ENCODE results near the gene SBK3.
"Not testable (repeated sequence)": the region's sequence is repeated elsewhere in the genome, so short reads cannot be mapped to it uniquely, and the experiment has no call there.

SBK3 gene

DNA sequence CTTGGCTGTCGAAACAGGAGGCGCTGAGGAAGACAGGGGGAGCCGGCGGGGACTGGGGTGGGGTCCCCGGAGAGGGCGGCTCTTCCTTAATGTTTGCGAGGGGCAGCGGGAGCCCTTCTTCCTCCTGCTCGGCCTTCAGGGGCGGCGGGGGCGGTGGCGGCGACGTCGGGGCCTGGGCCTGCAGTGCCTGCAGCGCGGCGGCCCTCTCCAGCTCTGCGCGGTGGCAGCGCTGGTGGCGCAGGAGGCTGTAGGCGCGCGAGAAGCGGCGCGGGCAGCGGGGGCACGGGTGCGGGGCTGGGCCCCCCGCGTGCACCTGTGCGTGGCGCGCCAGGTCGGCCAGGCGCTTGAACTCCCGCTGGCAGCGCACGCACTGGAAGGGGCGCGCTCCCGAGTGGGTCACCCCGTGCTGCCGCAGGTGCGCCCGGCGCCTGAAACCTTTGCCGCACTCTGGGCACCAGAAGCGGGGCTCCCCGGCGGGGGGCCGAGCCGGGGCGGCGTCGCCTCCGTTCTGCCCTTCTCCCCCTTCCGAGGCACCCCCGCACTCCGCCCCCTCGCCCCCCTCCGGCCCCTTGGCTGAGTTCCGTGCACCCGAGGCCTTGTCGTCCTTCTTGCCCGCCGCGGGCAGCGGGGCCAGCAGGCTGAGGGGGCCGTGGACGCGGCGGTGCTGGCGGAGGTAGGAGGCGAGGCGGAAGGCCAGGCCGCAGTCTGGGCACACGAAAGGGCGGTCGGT, 32.9 kb upstream of the SBK3 start:
- DNase-seq (ENCODE audit: extremely low read depth in 1 of 2, low read depth in 1 of 2): no peak

DNA sequence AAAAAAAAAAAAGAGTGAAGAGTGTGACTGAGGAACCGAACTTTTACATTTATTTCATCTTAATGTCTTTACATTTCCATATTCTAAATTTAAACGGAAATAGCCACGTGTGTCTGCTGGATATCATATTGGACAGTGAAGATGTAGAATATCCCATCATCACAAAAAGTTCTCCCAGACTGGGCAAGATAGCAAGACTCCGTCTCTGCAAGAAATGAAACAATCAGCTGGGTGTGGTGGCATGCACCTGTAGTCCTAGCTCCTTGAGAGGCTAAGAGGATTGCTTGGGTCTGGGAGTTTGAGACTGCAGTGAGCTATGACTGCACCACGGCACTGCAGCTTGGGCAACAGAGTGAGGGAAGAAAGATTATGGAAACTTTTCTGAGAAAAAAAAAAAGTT, 31.4 kb upstream of the SBK3 start:
- DNase-seq (ENCODE audit: extremely low read depth in 1 of 2, low read depth in 1 of 2): no peak

DNA sequence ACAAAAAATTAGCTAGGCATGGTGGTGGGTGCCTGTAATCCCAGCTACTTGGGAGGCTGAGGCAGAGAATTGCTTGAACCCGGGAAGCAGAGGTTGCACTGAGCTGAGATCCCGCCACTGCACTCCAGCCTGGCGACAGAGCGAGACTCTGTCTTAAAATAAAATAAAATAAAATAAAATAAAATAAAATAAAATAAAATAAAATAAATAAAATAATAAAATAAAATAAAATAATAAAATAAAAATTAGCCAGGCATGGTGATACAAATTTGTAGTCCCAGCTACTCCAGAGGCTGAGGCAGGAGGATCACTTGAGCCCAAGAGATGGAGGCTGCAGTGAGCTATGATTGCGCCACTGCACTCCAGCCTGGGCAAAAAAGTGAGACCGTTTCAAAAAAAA, 28.6 kb upstream of the SBK3 start:
- not testable (repeated sequence) for DNase-seq (ENCODE audit: extremely low read depth in 1 of 2, low read depth in 1 of 2)

DNA sequence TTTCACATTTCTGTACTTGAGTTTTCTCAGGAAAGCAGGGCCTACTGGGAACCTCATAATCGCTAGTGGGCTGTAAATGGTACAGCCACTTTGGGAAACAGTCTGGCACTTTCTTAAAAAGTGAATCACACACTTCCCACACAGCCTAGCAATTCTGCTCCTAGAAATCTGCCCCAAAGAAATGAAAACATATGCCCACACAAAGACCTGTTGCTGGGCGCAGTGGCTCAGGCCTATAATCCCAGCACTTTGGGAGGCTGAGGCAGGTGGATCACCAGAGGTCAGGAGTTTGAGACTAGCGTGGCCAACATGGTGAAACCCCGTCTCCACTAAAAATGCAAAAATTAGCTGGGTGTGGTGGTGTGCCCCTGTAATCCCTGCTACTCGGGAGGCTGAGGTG, 24.1 kb upstream of the SBK3 start:
- DNase-seq (ENCODE audit: extremely low read depth in 1 of 2, low read depth in 1 of 2): not testable (repeated sequence)

DNA sequence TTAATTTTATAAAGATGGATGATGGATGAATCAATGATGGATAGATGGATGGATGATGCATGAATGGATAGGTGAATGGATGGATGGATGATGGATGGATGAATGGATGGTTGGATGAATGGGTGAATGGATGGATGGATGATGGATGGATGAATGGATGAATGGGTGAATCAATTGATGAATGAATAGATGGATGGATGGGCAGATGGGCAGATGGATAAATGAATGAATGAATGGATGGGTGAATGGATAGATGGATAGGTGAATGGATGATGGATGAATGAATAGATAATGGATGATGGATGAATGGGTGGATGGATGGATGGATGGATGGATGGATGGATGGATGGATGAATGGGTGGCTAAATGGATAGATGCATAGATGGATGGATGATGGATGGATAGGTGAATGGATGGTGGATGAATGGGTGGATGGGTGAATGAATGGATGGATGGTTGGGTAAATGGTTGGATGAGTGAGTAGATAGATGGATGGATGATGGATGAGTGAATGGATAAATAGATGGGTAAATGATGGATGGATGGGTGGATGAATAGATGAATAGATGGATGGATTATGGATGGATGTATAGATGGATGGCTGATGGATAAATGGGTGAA, 22.5 kb upstream of the SBK3 start:
- DNase-seq (ENCODE audit: extremely low read depth in 1 of 2, low read depth in 1 of 2): no peak

DNA sequence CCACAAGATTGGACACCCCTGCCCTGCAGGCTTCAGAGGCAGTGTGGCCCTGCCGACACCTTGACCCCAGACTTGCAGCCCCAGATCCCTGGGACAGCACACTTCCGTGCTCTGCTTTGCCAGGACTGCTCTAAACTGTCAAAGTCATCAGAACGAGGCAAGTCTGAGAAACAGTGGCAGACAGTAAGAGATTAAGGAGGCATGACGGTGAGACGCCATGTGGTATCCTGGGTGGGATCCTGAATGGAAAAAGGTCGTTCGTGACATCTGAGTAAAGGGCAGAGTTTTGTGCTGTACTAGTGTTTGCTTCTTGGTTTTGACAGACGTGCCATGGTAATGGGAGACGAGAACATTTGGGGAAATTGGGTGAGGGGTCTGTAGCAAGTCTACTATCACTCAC, 21.5 kb upstream of the SBK3 start:
- no peak for DNase-seq (ENCODE audit: extremely low read depth in 1 of 2, low read depth in 1 of 2)

DNA sequence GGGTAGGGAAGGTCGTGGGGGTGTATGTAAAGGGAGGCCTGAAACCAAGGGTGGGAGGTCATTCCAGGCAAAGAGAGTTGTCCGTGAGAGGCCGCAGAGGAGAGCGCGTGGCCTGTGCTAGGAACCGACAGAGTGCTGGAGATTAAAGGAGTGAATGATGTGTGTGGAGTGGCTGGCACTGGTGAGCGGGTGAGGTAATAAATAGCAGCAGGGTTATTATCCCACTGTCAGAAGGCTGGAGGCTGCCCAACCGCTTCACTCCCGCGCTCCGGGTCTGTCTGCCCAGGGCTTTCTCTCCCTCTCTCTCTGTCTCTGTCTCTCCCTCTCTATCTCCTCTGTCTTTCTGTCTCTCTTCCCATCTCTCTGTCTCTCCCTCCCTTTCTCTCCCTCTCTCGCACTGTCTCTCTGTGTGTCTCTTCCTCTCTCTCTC, 17.9 kb upstream of the SBK3 start:
- no peak for DNase-seq (ENCODE audit: extremely low read depth in 1 of 2, low read depth in 1 of 2)

DNA sequence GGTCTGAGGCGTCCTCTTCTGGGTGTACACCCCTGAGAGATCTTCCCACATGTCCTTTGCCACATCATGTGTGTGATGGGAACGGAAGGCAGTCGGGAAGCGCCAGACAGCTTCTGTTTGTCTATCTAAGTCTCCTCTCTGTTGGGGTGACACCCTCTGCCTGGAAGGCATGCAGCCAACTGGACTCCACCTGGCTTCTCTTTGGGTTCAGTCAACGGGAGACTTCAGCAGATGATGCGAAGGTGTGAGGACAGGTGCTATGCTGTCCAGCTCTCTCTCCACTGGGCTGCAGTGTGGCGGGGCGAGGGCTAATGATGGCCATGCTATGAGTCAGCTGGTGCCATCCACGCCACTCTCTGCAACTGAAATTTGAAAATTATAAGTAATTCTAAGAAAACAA, 14.3 kb upstream of the SBK3 start:
- DNase-seq (ENCODE audit: extremely low read depth in 1 of 2, low read depth in 1 of 2): no peak

DNA sequence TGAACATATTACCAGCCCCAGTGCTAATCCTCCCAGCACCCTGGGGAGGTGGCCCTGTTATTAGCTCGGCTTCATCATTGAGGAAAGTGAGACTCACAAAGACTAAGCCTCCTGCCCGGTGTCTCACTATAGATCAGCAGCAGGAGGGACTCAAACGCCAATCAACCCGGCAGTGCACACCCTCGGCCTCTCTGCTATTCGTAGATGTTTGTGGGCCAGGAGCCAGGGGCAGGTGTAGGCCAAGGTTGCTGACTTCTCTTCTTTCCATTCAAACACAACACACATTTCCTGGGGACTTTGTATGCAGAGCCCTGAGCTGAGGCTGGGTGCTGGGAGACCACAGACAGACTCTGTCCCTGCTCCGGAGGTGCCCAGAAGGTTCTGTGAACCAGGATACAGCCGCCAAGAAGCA, 9.4 kb upstream of the SBK3 start:
- no peak for DNase-seq (ENCODE audit: extremely low read depth in 1 of 2, low read depth in 1 of 2)

DNA sequence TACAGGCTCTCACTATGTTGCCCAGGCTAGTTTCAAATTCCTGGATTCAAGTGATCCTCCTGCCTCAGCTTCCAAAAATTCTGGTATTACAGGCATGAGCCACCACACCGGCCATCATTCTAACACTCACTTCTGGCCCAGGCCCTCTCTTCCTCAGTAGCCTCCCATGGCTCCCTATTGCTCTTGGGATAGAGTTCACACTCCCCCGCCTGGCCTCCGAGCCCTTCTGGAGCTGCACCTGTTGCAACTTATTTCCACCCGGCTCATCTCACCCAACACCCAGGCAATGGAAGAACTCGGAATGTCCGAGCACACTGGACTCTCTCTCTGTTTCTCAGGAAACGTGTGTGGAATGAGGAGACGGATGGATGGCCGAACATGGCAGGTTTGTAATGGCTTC, 9.0 kb upstream of the SBK3 start:
- no peak for DNase-seq (ENCODE audit: extremely low read depth in 1 of 2, low read depth in 1 of 2)

DNA sequence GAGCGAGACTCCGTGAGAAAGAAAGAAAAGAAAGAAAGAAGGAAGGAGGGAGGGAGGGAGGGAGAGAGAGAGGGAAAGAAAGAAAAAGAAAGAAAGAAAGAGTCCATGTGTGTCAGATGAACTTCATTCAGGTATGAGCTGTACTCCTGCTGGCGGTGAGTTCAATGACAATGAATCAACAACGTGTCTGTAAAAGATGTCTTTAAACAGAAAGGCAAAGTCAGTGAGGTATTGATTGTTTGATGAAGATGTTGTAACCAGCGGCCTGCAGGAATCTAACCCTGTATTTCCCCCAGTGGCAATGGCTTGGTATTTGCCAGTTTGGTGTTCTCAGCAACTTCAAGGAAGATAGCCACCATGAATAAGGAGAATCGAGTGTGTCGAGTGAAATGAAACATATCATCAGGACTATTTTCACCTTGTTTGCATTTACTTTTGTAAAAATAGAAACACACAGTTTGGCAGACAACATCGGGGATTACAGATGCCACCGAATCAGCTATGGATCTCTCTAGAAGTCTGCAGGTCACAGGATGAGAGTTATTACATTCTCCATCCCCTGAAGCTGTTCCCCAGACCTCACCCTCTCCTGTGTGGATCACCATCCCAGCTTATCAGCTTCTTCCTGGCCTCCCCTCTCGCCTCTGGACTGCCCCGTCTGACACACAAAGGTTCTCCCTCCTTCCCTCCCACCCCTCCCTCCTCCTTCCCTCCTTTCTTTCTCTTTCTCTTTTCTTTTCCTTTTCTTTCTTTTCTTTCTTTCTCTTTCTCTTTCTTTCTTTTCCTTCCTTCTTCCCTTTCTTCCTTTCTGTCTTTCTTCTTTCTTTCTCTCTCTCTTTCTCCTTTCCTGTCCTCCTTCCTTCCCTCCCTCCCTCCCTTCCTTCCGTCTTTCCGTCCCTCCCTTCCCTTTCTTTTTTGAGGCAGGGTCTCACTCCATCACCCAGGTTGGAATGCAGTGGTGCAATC, 8.2 kb upstream of the SBK3 start:
- no peak for DNase-seq (ENCODE audit: extremely low read depth in 1 of 2, low read depth in 1 of 2)

DNA sequence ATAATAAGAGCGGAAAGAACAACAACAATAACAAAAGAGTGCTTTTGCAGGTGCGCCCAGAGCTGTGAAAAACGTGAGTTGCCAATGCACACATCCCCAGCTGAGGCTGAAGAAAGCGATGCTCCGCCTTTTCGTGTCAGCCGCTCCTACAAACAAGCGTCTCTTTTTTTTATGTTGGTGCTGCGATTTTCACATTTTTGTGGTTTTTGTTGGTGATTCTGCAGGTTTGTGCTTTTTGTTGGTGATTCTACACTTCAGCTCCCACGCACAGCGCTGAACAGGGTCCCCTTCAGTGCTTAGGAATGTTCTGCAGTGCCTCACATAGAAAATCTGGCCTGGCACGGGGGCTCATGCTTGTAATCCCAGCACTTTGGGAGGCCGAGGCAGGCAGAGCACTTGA, 7.3 kb upstream of the SBK3 start:
- DNase-seq (ENCODE audit: extremely low read depth in 1 of 2, low read depth in 1 of 2): no peak

DNA sequence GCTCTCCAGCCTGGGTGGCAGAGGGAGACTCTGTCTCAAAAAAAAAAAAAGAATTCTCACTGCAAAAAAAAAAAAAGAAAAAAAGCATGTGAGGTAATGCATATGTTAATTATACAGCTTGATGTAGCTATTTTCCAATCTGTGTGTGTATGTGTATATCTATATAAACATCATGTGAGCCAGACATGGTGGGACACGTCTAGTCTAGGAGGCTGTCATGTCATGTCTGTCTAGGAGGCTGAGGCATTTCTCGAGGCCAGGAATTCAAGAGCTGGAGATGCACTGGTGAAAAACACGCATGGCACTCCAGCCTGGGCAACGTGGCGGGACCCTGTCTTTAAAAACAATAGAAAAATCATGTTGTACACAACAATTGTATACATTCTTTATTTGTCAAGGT, 6.9 kb upstream of the SBK3 start:
- no peak for DNase-seq (ENCODE audit: extremely low read depth in 1 of 2, low read depth in 1 of 2)

DNA sequence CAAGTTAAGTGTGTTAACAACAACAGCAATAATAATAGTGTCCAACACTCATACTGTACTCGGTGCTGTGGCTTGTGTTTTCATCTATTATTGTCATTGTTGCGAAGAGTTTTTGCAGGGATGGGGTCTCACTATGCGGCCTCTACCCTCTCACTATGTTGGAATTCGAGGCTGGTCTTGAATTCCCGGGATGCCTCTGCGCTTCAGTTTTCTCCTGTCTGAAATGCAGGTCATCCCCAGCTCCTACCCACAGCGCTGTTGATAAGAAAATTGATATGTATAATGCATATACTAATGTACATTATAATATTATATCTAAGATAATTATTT, 4.9 kb upstream of the SBK3 start:
- DNase-seq (ENCODE audit: extremely low read depth in 1 of 2, low read depth in 1 of 2): no peak

DNA sequence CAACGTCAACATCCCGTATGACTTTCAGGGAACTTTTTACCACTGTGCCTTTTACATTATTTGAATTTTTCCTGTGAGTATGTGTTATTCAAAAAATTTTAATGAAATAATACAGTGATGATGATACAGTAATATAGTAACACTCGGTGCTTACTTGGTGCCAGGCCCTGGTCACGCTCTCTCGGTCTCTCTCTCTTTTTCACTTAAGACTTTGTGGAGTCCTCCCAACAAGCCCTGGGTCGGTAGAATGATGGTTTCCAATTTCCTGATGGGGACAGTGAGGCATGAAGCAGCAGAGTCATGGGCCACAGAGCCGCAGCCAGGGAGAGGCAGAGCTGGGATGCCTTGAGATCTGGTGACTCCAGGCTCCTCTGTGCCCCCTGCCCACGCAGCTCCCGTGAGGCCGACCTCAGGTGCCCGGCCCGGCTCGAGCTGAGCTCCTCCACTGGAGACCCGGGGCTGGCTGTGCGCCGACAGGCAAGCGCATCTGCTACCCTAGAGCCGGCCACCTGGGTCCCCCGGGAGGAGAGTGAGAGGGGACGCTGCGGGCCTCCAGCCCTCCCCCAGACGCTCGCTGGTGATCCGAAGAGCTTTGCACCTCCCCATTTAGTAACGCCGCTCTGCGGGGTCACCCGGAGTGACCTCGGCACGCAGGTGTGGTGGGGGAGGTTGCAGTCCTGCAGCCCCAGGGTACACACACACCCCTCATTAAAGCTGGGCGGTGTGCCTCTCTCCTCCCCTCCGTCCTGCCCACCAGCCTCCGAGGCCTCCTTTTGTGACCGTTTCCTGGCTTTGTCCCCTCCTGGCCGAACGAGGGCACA, 4.4 kb upstream of the SBK3 start:
- DNase-seq (ENCODE audit: extremely low read depth in 1 of 2, low read depth in 1 of 2): no peak

DNA sequence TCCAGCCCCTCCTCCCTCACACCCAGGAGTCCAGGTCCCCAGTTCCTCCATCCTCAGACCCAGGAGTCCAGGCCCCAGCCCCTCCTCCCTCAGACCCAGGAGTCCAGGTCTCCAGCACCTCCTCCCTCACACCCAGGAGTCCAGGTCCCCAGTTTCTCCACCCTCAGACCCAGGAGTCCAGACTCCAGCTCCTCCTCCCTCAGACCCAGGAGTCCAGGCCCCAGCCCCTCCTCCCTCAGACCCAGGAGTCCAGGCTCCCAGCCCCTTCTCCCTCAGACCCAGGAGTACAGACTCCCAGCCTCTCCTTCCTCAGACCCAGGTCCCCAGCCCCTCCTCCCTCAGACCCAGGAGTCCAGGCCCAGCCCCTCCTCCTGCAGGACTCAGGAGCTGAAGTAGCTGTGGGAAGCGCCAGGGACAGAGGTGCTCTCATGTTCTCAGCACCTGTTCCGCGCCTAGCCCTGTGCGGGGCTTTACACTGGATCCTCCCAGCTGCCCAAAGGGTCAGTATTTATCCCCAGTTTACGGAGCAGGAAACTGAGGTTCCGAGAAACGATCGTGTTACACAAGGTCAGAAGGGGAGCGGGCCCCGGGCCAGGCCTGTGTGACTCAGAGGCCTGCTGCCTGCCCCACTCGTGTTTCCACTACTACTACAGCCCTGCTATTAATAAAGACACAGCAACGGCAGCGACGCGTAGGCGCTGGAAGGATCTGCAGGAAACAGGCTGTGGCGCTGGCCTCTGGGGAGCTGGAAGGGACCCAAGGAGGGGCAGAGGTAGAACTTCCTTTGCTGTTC, 1.7 kb upstream of the SBK3 start:
- no peak for DNase-seq (ENCODE audit: extremely low read depth in 1 of 2, low read depth in 1 of 2)

DNA sequence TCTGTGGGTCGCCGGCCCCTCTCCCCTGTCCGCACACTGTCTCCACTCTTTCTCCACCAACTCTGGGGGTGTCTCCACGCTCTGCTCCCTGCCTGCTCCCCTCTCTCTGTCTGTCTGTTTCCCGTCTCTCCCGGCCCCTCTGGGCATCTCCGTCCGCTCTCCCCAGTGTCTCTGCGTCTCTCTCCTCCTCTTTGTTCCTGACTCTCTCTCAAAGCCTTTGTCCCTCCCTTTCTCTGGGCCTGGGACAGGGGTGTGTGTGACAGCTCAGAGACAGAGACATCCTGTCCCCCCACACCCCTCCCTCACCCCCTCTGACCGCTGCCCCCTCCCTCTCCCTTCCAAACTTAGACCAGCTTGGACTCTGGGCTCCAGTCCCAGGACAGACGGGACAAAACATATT, 668 bp upstream of the SBK3 start:
- DNase-seq (ENCODE audit: extremely low read depth in 1 of 2, low read depth in 1 of 2): no peak

DNA sequence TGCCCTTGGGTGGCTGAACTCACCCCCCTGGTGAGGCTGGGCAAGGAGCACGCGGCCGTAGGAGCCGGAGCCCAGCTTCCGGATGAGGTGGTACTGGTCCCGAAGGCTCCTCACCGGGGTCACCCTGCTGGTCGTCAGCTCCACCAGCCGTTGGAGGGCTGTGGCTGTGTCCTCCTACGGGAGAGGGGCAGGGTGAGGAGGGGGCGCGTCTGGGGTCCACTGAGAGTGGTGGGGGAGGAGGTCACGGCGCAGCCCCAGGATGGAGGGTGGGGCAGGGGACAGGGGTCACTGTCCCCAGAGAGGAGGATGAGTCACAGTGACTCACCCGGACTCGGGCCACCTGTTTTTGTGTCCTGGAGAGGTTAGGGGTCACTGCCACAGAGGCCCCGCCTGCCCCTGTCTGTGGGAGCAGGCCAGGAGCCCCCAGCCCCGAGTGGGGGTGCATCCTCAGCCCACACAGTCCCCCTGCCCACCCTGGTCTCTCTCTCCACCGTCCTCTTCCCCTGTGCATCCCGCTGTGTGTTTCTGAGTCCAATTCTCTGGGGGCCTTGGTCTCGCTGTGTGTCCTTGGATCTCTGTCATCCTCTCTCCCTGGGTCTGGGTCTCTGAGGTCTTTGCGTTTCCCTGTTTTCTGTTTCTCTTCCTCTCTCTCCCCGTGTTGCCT, 435 bp downstream of the SBK3 start:
- DNase-seq (ENCODE audit: extremely low read depth in 1 of 2, low read depth in 1 of 2): no peak

DNA sequence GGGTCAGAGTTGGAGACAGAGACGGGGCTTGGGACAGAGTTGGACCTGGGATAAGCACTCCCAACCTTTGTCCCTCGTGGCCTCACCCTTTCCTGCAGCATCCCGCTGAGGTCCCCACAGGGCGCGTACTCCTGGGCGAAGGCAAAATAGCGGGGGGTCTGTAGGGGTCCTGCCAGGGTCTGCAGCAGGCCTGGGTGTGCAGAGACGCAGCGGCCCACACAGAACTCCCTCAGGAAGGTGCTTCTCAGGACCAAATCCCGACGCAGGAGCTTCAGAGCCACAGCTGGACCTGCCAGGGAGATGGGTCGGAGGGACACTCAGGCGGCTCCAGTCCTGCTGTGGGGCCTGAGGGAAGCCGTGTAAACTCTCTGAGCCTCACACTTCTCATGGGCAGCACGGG, 1.3 kb downstream of the SBK3 start:
- DNase-seq (ENCODE audit: extremely low read depth in 1 of 2, low read depth in 1 of 2): no peak

DNA sequence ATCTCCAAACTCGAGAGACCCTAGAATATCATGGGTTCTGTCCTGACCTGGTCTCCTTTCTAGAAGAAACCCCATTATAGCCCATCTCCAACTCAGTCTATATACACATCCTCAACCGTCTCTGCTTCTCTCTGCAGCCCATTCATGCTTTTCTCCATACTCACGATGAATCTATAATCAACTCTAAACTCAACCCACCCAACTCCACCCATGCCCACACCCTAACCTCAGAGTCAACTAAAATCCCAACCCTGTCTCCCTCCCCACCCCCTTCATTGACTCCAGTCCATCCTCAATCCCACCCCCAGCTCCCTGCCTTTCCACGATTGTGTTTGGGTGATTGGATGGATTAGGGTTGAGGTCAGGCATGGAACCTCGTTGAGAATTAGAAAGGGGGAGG, 1.8 kb downstream of the SBK3 start:
- no peak for DNase-seq (ENCODE audit: extremely low read depth in 1 of 2, low read depth in 1 of 2)
